Measurements from ENCODE around the gene NOP58. TPM values are rescaled to one million over a fixed set of nuclear protein-coding genes. Genes with fewer than 3 reads are reported as not detected.

The NOP58 gene
- polyA plus RNA-seq, 1 donor from 2014 or later = 170 TPM

DNA sequence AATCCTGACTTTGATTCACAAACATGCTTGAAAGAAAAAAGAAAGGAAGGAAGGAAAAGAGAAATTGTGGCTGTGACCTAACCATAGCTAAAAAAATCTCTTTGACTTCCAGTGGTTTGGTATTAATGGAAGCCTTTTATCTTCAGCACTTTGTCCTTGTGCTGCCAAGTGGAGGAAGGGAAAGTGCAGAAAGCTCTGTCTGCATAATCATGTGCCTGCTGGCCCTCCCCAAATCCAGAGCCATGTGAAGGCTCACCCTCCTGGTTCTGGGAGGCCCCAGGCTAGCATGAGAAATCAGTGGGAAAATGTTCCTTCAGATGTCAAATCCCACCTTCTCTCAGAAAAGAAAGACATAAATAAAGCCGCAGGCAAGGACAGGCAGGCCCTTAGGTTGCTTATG lies 62.3 kb downstream of the NOP58 start:
- H3F3A ChIP-seq (ENCODE audit: insufficient read depth, low read length, poor library complexity, severe bottlenecking) = no peaks in the 10 kb centered on the region
- TF ChIP-seq TAF1 (IDR thresholded peaks at IDR 0.05; ENCODE audit: low read depth) (no peak), RAD21 (conservative IDR thresholded peaks at IDR 0.05) (no peak), EZH2 (IDR thresholded peaks at IDR 0.05; ENCODE audit: borderline replicate concordance, insufficient read depth, low read length, poor library complexity, severe bottlenecking) (no peak), EP300 (conservative IDR thresholded peaks at IDR 0.05; ENCODE audit: poor library complexity, severe bottlenecking) (no peak), MXI1 (conservative IDR thresholded peaks at IDR 0.05; ENCODE audit: poor library complexity, severe bottlenecking) (no peak), POLR2AphosphoS5 (IDR thresholded peaks at IDR 0.05) (no peak), SMC3 (conservative IDR thresholded peaks at IDR 0.05; ENCODE audit: poor library complexity) (no peak), CTCF (IDR thresholded peaks at IDR 0.05; ENCODE audit: poor library complexity, severe bottlenecking) (no peak)
- TF ChIP-seq, protein P1, sequence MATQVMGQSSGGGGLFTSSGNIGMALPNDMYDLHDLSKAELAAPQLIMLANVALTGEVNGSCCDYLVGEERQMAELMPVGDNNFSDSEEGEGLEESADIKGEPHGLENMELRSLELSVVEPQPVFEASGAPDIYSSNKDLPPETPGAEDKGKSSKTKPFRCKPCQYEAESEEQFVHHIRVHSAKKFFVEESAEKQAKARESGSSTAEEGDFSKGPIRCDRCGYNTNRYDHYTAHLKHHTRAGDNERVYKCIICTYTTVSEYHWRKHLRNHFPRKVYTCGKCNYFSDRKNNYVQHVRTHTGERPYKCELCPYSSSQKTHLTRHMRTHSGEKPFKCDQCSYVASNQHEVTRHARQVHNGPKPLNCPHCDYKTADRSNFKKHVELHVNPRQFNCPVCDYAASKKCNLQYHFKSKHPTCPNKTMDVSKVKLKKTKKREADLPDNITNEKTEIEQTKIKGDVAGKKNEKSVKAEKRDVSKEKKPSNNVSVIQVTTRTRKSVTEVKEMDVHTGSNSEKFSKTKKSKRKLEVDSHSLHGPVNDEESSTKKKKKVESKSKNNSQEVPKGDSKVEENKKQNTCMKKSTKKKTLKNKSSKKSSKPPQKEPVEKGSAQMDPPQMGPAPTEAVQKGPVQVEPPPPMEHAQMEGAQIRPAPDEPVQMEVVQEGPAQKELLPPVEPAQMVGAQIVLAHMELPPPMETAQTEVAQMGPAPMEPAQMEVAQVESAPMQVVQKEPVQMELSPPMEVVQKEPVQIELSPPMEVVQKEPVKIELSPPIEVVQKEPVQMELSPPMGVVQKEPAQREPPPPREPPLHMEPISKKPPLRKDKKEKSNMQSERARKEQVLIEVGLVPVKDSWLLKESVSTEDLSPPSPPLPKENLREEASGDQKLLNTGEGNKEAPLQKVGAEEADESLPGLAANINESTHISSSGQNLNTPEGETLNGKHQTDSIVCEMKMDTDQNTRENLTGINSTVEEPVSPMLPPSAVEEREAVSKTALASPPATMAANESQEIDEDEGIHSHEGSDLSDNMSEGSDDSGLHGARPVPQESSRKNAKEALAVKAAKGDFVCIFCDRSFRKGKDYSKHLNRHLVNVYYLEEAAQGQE (IDR thresholded peaks at IDR 0.05; ENCODE audit: borderline replicate concordance) = no peak
- H3K9ac ChIP-seq (ENCODE audit: low read length) = no peak overlapping the region
- H3K27ac ChIP-seq (ENCODE audit: low read length) = no peak overlapping the region
- no peak overlapping the region for H2AFZ ChIP-seq (ENCODE audit: low read depth, low read length)
- no peaks in the 10 kb centered on the region for H3K27me3 ChIP-seq (ENCODE audit: insufficient read depth, low read depth, low read length)
- no peaks in the 10 kb centered on the region for H3K79me2 ChIP-seq (replicated peaks; ENCODE audit: insufficient read depth, low read length)
- no peaks in the 10 kb centered on the region for H4K20me1 ChIP-seq (ENCODE audit: insufficient read depth)
- H3K9me2 ChIP-seq (ENCODE audit: insufficient read depth, low read length) = no peaks in the 10 kb centered on the region
- no peak overlapping the region for H3K4me2 ChIP-seq (ENCODE audit: low read length)
- no peaks in the 10 kb centered on the region for H3K36me3 ChIP-seq (ENCODE audit: insufficient read depth, low read length)
- H3K4me3 ChIP-seq (ENCODE audit: low read length) = no peak overlapping the region
- no peaks in the 10 kb centered on the region for H3K9me3 ChIP-seq (ENCODE audit: low read length)

DNA sequence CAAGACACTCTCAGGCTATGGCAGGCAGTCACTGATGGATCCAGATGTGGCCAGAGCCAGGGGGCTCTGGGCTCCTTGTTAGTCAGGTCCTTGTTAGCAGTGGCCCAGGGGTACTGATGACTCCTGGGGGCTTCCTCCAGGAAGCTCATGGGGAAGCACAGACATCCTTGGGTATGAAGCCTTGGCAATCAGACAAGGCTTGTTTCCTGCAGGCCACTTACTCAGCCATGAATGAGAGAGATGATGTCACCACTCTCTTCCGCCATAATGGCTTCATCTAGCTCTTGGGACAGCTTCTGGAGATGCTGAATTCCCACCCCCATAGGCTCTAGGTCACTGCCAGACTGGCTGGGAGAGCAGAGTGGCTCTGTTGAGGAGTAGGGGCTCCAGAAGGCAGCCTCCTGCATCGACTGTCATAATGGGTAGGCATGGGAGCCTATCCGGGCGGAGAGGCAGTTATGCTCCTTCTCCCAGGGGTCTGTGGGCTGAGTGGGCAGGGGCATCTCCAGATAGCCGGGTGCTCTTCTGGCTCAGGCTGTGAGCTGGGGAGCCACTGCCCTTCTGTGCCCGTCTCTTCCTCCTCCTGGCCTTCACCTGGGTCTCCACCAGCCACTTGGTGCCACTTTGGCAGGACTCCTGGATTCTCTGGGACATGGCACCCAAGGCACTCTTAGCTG lies 70.4 kb downstream of the NOP58 start:
- H3K9me3 ChIP-seq (ENCODE audit: low read length) = no peaks in the 10 kb centered on the region
- TF ChIP-seq EP300 (conservative IDR thresholded peaks at IDR 0.05; ENCODE audit: poor library complexity, severe bottlenecking) (no peak), SMC3 (conservative IDR thresholded peaks at IDR 0.05; ENCODE audit: poor library complexity) (no peak), TAF1 (IDR thresholded peaks at IDR 0.05; ENCODE audit: low read depth) (no peak), RAD21 (conservative IDR thresholded peaks at IDR 0.05) (no peak)
- H3K9ac ChIP-seq (ENCODE audit: low read length) = no peak overlapping the region
- no peaks in the 10 kb centered on the region for H3K9me2 ChIP-seq (ENCODE audit: insufficient read depth, low read length)
- H3K4me3 ChIP-seq (ENCODE audit: low read length) = no peak overlapping the region
- H2AFZ ChIP-seq (ENCODE audit: low read depth, low read length) = no peak overlapping the region
- H3K27me3 ChIP-seq (ENCODE audit: insufficient read depth, low read depth, low read length) = no peaks in the 10 kb centered on the region
- no peak overlapping the region for H3K4me2 ChIP-seq (ENCODE audit: low read length)
- no peaks in the 10 kb centered on the region for H3K79me2 ChIP-seq (replicated peaks; ENCODE audit: insufficient read depth, low read length)
- no peaks in the 10 kb centered on the region for H4K20me1 ChIP-seq (ENCODE audit: insufficient read depth)
- H3K27ac ChIP-seq (ENCODE audit: low read length) = no peak overlapping the region
- no peaks in the 10 kb centered on the region for H3F3A ChIP-seq (ENCODE audit: insufficient read depth, low read length, poor library complexity, severe bottlenecking)
- no peaks in the 10 kb centered on the region for H3K36me3 ChIP-seq (ENCODE audit: insufficient read depth, low read length)
